Endodermal cell (in vitro differentiated cells): Measurements from ENCODE around the gene R3HDM1. TPM values are rescaled to one million over a fixed set of nuclear protein-coding genes. Genes with fewer than 3 reads are reported as not detected.

ENCODE experiments used
- DNase-seq: peaks from one replicate; pipeline ENCODE4 v3.0.0-alpha.2; 2017
- H3K27ac ChIP-seq: 2 replicates; pipeline ENCODE4 v1.5.1; 2013; ENCODE audit warnings: mild to moderate bottlenecking, low read depth, low read length, moderate library complexity
- H3K27me3 ChIP-seq: 2 replicates; pipeline ENCODE4 v1.6.1; 2013; ENCODE audit warnings: mild to moderate bottlenecking, low read length, moderate library complexity; ENCODE audit not compliant: insufficient read depth, control insufficient read depth, poor library complexity, severe bottlenecking
- H3K36me3 ChIP-seq: 2 replicates; pipeline ENCODE4 v1.7.0; 2013; ENCODE audit warnings: mild to moderate bottlenecking, low read length, moderate library complexity; ENCODE audit not compliant: control insufficient read depth, insufficient read depth
- H3K4me1 ChIP-seq: one replicate; pipeline ENCODE4 v1.7.0; 2013; ENCODE audit warnings: low read length; ENCODE audit not compliant: control insufficient read depth, insufficient read depth
- H3K4me3 ChIP-seq: 2 replicates; pipeline ENCODE4 v1.5.1; 2013; ENCODE audit warnings: mild to moderate bottlenecking, low read length, moderate library complexity
- H3K9ac ChIP-seq: 2 replicates; pipeline ENCODE4 v1.6.1; 2013; ENCODE audit warnings: mild to moderate bottlenecking, low read length, moderate library complexity; ENCODE audit not compliant: poor library complexity, severe bottlenecking; ENCODE audit errors: extremely low read depth
- H3K9me3 ChIP-seq: 2 replicates; pipeline ENCODE4 v1.6.1; 2013; ENCODE audit warnings: mild to moderate bottlenecking, low read length, moderate library complexity; ENCODE audit not compliant: control insufficient read depth
- H3K27ac Mint-ChIP-seq: 2 replicates; pipeline ENCODE4 v1.8.0; 2020; ENCODE audit warnings: mixed read lengths
- H3K27me3 Mint-ChIP-seq: 2 replicates; pipeline ENCODE4 v1.8.0; 2021; ENCODE audit warnings: mild to moderate bottlenecking, mixed read lengths; ENCODE audit not compliant: insufficient read depth
- H3K36me3 Mint-ChIP-seq: 2 replicates; pipeline ENCODE4 v1.8.0; 2020; ENCODE audit warnings: low read depth, mixed read lengths
- H3K4me1 Mint-ChIP-seq: 2 replicates; pipeline ENCODE4 v1.8.0; 2020; ENCODE audit warnings: mixed read lengths
- H3K4me3 Mint-ChIP-seq: 2 replicates; pipeline ENCODE4 v1.8.0; 2020; ENCODE audit warnings: mild to moderate bottlenecking, moderate library complexity, mixed read lengths
- H3K9me3 Mint-ChIP-seq: 2 replicates; pipeline ENCODE4 v1.8.0; 2020; ENCODE audit warnings: mild to moderate bottlenecking, mixed read lengths
- CTCF ChIP-seq: fragments of 200-600 bp; sonication (generic); conservative IDR thresholded peaks from 2 replicates; pipeline ENCODE4 v1.5.0; 2021; ENCODE audit warnings: antibody characterized with exemption, mild to moderate bottlenecking
- WGBS, 2 experiments: methylation state at CpG; one replicate each; pipeline versions ENCODE4 v1.1.5 to v1.1.7; 2013; ENCODE audit warnings: missing lambda C conversion rate in 2 of 2, mixed read lengths in 1 of 2; ENCODE audit not compliant: insufficient coverage in 1 of 2, insufficient read length in 1 of 2; 5-methylcytosine and 5-hydroxymethylcytosine counted together
- total RNA-seq, 2 donors: library from RNA; stranded (reverse); fragmentation: NEBNext Ultra II Directional in 1 of 2; extraction: Animal tissue kit (Norgen Biotek cat#: 25700) in 1 of 2; gene quantifications; 2 replicates in 1 of 2; 3 replicates in 1 of 2; pipeline ENCODE4 v1.2.1, GENCODE V29; 2021

The R3HDM1 gene
- total RNA-seq, 2 donors from 2014 or later = 52.6 to 67.0 TPM

- peaks cover 39% of the 10 kb centered on the region for H3K36me3 ChIP-seq
- H3K4me1 ChIP-seq = no peaks in the 10 kb centered on the region
- H3K4me3 ChIP-seq = no peak overlapping the region
- Mint-ChIP-seq H3K27me3 (no peaks in the 10 kb centered on the region), H3K36me3 (peaks cover 44% of the 10 kb centered on the region), H3K9me3 (no peaks in the 10 kb centered on the region), H3K4me3 (no peak overlapping the region), H3K4me1 (no peaks in the 10 kb centered on the region), H3K27ac (no peak overlapping the region)
- no peaks in the 10 kb centered on the region for H3K27me3 ChIP-seq
- H3K27ac ChIP-seq = no peak overlapping the region
- TF ChIP-seq CTCF = no peak
- no peak for DNase-seq
- 92% methylated on average over 2 of the region's 2 CpGs; no CpG with 5 or more reads in 1 of the 2 experiments for WGBS, 2 experiments
- H3K9ac ChIP-seq = no peak overlapping the region
- no peaks in the 10 kb centered on the region for H3K9me3 ChIP-seq
Observed at GRCh38 chr2:135607561-135607960, 76.3 kb downstream of the R3HDM1 start.

GRCh38 chr2:135612319-135612718 is 81.0 kb downstream of the R3HDM1 start:
- Histone ChIP-seq H3K9ac (no peak overlapping the region), H3K9me3 (no peaks in the 10 kb centered on the region), H3K36me3 (peaks cover 5% of the 10 kb centered on the region), H3K4me1 (no peaks in the 10 kb centered on the region), H3K27me3 (no peaks in the 10 kb centered on the region), H3K27ac (no peak overlapping the region), H3K4me3 (no peak overlapping the region)
- Mint-ChIP-seq H3K27ac (no peak overlapping the region), H3K36me3 (peaks cover 23% of the 10 kb centered on the region), H3K9me3 (no peaks in the 10 kb centered on the region), H3K27me3 (no peaks in the 10 kb centered on the region), H3K4me1 (no peaks in the 10 kb centered on the region), H3K4me3 (no peak overlapping the region)
- WGBS, 2 experiments = 100% methylated on average over 1 of the region's 2 CpGs; no CpG with 5 or more reads in 1 of the 2 experiments
- no peak for DNase-seq
- no peak for TF ChIP-seq CTCF

GRCh38 chr2:135615404-135615803 is 84.1 kb downstream of the R3HDM1 start:
- no peaks in the 10 kb centered on the region for H3K27me3 Mint-ChIP-seq
- Histone ChIP-seq H3K9ac (no peak overlapping the region), H3K4me3 (no peak overlapping the region), H3K4me1 (no peaks in the 10 kb centered on the region), H3K9me3 (no peaks in the 10 kb centered on the region), H3K36me3 (no peaks in the 10 kb centered on the region), H3K27me3 (no peaks in the 10 kb centered on the region), H3K27ac (no peak overlapping the region)
- no peak overlapping the region for H3K4me3 Mint-ChIP-seq
- H3K36me3 Mint-ChIP-seq = peaks cover 13% of the 10 kb centered on the region
- H3K27ac Mint-ChIP-seq = no peak overlapping the region
- no peaks in the 10 kb centered on the region for H3K4me1 Mint-ChIP-seq
- H3K9me3 Mint-ChIP-seq = no peaks in the 10 kb centered on the region
- no peak for DNase-seq
- TF ChIP-seq CTCF = no peak
- 90% methylated on average over 3 of the region's 3 CpGs; no CpG with 5 or more reads in 1 of the 2 experiments for WGBS, 2 experiments
